ENCODE measurements around the gene LIN9.

DNA sequence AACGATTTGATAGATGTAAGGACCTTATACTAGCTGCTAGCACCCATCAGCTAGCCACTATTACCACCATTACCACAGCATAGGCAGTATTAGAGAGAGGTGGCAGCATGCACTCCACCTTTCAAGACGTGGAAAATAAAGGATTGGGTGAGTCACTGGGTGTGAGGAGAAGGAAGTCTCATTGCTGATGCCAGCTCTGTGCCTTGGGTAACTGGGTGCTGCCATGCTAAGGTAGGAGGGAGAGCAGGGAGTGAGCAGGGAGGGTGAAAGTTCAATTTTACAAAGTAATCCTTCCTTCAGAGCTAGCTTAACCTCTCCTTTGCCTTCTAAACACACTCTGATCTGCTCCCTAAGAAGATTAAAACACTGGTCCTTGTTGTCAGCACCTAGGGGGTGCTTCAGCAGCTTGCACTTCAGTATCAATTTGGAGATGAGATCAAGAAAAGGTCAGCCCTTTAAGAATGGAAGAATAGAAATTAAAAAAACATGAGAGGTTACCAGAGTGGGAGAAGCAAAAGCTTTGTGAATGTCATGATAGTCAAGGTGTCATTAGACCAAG lies 1.8 kb upstream of the LIN9 start:
- TF ChIP-seq EZH2phosphoT487 (IDR thresholded peaks at IDR 0.05; ENCODE audit: insufficient read depth, low read depth) (no peak), EZH2 (IDR thresholded peaks at IDR 0.05; ENCODE audit: insufficient read depth, poor library complexity, severe bottlenecking) (no peak)
